Liver (tissue), 3 donors: Measurements from ENCODE around the gene SLC35D3.

Experiments used
- FOXA1 ChIP-seq: IDR thresholded peaks from 2 replicates; pipeline ENCODE4 v1.6.1; 2016; ENCODE audit warnings: antibody characterized with exemption
- GABPA ChIP-seq, 2 donors: IDR thresholded peaks in 1 of 2; conservative IDR thresholded peaks in 1 of 2; 2 replicates each; pipeline ENCODE4 v1.6.1; 2016; ENCODE audit warnings: antibody characterized with exemption in 2 of 2, mild to moderate bottlenecking in 1 of 2, moderate library complexity in 1 of 2
- JUND ChIP-seq, 2 donors: IDR thresholded peaks; 2 replicates each; pipeline ENCODE4 v1.6.1; 2016; ENCODE audit warnings: antibody characterized with exemption in 2 of 2
- RAD21 ChIP-seq, 2 donors: IDR thresholded peaks; 2 replicates each; pipeline ENCODE4 v1.6.1; 2016; ENCODE audit warnings: antibody characterized with exemption in 2 of 2, mild to moderate bottlenecking in 2 of 2
- RXRA ChIP-seq, 2 donors: IDR thresholded peaks; 2 replicates each; pipeline ENCODE4 v1.6.1; 2017 to 2018; ENCODE audit warnings: antibody characterized with exemption in 2 of 2, mild to moderate bottlenecking in 1 of 2
- SP1 ChIP-seq: IDR thresholded peaks from 2 replicates; pipeline ENCODE4 v1.6.1; 2018; ENCODE audit warnings: antibody characterized with exemption, mild to moderate bottlenecking
- TAF1 ChIP-seq: conservative IDR thresholded peaks from 2 replicates; pipeline ENCODE4 v1.6.1; 2016; ENCODE audit warnings: antibody characterized with exemption, mild to moderate bottlenecking
- YY1 ChIP-seq: IDR thresholded peaks from 2 replicates; pipeline ENCODE4 v1.6.1; 2016; ENCODE audit warnings: antibody characterized with exemption, mild to moderate bottlenecking
- TF ChIP-seq, protein P1 (sequence below): fragments of 150-350 bp; IDR thresholded peaks from 2 replicates; pipeline ENCODE4 v1.5.1; 2017; ENCODE audit warnings: improper control_type of control experiment, low read depth, low read length; ENCODE audit not compliant: missing input control
- TF ChIP-seq, protein P2 (sequence below): IDR thresholded peaks from 2 replicates; pipeline ENCODE4 v1.6.1; 2016; ENCODE audit warnings: antibody characterized with exemption
- TF ChIP-seq, protein P3 (sequence below): IDR thresholded peaks from 2 replicates; pipeline ENCODE4 v1.6.1; 2016; ENCODE audit warnings: antibody characterized with exemption
- TF ChIP-seq, protein P4 (sequence below): IDR thresholded peaks from 2 replicates; pipeline ENCODE4 v1.6.1; 2016; ENCODE audit warnings: antibody characterized with exemption, mild to moderate bottlenecking
- donor health status: healthy.
- donor health status: healthy.

DNA sequence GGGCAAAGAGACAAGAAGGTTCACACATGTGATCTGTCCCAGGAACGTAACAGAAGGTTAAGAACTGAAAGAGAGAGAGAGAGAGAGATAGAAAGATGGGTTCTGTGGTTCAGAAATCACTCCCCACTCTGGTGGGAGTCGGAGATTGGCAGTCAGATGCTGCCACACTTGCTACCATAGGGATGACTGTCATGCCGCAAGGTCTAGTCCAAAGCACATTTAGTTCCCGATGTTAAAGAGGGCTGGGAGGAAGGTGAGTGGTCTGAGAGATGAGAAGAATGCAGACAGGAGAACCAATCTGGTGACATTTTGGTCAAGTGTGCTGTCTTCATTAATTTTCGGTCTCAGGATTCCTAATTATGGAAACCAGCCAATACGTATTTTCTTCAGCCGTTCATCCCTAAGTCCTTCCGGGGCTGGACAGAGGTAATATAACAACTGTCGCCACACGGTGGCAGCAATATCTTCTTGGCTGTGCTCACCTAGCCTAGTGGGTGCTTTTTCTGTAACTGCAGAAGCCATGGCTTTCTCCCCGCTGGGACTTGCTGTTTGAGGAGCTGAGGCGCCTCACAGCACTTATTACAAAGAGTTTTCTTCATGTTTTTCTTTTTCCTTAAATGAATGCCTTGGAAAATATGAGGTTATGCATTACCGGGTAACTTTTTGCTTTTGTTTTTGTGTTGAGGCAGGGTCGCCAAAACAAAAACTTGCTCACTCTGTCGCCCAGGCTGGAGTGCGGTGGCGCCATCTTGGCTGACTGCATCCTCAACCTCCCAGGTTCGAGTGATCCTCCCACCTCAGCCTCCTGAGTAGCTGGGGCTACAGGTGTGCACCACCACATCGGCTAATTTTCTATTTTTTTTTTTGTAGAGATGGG, 46.0 kb downstream of the SLC35D3 start:
- TF ChIP-seq FOXA1, result no peak
- TF ChIP-seq TAF1, result no peak
- TF ChIP-seq, protein P1, sequence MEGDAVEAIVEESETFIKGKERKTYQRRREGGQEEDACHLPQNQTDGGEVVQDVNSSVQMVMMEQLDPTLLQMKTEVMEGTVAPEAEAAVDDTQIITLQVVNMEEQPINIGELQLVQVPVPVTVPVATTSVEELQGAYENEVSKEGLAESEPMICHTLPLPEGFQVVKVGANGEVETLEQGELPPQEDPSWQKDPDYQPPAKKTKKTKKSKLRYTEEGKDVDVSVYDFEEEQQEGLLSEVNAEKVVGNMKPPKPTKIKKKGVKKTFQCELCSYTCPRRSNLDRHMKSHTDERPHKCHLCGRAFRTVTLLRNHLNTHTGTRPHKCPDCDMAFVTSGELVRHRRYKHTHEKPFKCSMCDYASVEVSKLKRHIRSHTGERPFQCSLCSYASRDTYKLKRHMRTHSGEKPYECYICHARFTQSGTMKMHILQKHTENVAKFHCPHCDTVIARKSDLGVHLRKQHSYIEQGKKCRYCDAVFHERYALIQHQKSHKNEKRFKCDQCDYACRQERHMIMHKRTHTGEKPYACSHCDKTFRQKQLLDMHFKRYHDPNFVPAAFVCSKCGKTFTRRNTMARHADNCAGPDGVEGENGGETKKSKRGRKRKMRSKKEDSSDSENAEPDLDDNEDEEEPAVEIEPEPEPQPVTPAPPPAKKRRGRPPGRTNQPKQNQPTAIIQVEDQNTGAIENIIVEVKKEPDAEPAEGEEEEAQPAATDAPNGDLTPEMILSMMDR, result peak; percentile 65
- no peak for TF ChIP-seq GABPA (IDR thresholded peaks at IDR 0.05 in 1 of 2, conservative IDR thresholded peaks at IDR 0.05 in 1 of 2)
- TF ChIP-seq, protein P2, sequence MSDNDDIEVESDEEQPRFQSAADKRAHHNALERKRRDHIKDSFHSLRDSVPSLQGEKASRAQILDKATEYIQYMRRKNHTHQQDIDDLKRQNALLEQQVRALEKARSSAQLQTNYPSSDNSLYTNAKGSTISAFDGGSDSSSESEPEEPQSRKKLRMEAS, result no peak
- TF ChIP-seq RAD21 (IDR thresholded peaks at IDR 0.05), result peak; percentile 75 to 84
- TF ChIP-seq, protein P3, sequence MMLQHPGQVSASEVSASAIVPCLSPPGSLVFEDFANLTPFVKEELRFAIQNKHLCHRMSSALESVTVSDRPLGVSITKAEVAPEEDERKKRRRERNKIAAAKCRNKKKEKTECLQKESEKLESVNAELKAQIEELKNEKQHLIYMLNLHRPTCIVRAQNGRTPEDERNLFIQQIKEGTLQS, result no peak
- TF ChIP-seq, protein P4, sequence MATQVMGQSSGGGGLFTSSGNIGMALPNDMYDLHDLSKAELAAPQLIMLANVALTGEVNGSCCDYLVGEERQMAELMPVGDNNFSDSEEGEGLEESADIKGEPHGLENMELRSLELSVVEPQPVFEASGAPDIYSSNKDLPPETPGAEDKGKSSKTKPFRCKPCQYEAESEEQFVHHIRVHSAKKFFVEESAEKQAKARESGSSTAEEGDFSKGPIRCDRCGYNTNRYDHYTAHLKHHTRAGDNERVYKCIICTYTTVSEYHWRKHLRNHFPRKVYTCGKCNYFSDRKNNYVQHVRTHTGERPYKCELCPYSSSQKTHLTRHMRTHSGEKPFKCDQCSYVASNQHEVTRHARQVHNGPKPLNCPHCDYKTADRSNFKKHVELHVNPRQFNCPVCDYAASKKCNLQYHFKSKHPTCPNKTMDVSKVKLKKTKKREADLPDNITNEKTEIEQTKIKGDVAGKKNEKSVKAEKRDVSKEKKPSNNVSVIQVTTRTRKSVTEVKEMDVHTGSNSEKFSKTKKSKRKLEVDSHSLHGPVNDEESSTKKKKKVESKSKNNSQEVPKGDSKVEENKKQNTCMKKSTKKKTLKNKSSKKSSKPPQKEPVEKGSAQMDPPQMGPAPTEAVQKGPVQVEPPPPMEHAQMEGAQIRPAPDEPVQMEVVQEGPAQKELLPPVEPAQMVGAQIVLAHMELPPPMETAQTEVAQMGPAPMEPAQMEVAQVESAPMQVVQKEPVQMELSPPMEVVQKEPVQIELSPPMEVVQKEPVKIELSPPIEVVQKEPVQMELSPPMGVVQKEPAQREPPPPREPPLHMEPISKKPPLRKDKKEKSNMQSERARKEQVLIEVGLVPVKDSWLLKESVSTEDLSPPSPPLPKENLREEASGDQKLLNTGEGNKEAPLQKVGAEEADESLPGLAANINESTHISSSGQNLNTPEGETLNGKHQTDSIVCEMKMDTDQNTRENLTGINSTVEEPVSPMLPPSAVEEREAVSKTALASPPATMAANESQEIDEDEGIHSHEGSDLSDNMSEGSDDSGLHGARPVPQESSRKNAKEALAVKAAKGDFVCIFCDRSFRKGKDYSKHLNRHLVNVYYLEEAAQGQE, result no peak
- TF ChIP-seq YY1, result no peak
- TF ChIP-seq RXRA (IDR thresholded peaks at IDR 0.05), result no peak
- no peak for TF ChIP-seq SP1
- no peak for TF ChIP-seq JUND (IDR thresholded peaks at IDR 0.05)
